SK-MEL-5 (cell line): Measurements from ENCODE around the gene ONECUT2. TPM values are rescaled to one million over a fixed set of nuclear protein-coding genes. Genes with fewer than 3 reads are reported as not detected.
"Not testable (repeated sequence)": the region's sequence is repeated elsewhere in the genome, so short reads cannot be mapped to it uniquely, and the experiment has no call there.

Experiments used
- DNase-seq: peaks from one replicate; pipeline ENCODE4 v3.0.0-alpha.2; 2016; ENCODE audit warnings: low read depth, low spot score
- in situ Hi-C: cut with HindIII; loops from 2 replicates; pipeline ENCODE4 v1.10.0; 2016; ENCODE audit warnings: low sequenced_read_pairs, high pct_unique_total_duplicates, low pct_unique_long_range_greater_than_20kb
- polyA plus RNA-seq, 2 experiments: library from polyadenylated mRNA; depleted of rRNA; stranded (reverse); fragments of >200 nt; gene quantifications; 2 replicates each; pipeline ENCODE4 v1.2.3, GENCODE V29; 2015
- total RNA-seq: library from RNA; depleted of rRNA; stranded (reverse); fragments of >200 nt; shearing (Covaris generic); gene quantifications from 2 replicates; pipeline ENCODE4 v1.2.3, GENCODE V29; 2014; rRNA removed

The ONECUT2 gene
- total RNA-seq: 1.8 and 2.0 TPM in 2 replicates
- 1.7 and 2.1 TPM in 2 replicates for polyA plus RNA-seq (2015; cell fraction: cytosol; rRNA removed)
- 7.8 and 9.8 TPM in 2 replicates for polyA plus RNA-seq (2015; cell fraction: nucleus; rRNA removed)

DNA sequence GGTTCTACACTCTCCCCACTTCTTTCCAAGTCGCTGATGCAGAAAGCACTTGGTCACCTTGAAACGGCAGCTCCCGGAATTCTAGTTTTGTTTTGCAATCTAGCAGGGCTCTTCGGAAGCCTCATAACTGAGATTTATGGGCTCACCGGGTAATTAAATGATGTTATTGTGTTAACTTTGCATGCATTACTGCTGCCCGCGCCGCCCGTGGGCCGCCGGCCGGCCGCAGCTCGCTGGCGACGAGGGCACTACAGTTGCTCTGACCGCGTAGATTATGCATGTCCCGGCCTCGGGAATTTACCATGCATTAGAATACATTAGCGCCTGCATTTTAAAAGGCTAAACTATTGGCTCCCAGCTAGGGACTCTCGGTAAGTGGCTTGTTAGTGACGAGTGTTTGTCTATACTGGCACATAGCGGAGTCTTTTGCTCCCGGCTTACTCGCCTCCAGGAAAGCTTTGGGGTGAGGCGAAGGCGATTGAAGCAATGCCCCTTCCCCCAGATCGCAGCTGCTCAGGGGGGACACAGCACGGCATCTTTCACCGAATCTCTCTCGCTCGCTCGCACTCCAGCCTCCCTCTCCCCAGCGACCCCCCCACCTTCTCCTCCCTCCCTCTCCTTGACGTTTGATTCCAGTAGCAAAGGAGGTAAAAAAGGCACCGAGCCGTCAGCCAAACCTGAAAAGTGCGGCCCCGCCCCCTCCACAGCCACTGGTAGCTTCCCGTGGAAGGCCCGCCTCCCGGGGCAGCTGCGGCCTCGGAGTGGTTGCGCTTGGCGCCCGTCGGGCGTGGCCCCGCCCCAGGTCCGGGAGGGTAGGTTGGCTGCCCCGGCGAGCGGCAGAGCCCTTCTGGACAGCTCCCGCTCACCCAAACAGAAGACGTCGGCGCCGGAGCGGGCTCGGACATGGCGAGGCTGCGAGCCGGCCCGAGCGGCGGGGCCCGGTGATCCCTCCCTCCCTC, at the start of gene ONECUT2:
Gene ONECUT2, plus strand, starts transcription at position 839 of the 959 bp plus-strand sequence. CDS start 343 bp downstream, outside the sequence.
- in situ Hi-C loops: no loop called here
- DNase-seq: peak; percentile 92

DNA sequence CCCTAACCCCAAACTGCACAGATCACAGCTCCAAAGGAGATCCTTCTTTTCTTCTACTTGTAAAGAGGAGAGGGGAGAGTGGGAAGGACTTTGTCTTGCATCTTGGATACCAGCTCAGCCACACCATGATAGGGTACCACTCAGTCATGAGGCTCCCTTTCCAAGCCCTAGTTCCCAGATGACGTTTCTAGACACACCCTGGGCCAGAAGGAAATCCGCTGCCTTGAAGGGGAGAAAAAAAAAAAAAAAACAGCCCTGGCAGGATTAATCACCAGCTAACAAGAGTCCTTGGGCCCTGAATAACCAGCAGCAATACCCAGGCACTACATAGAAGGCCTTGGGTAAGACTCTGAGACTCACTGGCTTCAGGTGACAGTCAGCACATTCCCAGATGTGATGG, 45.9 kb upstream of the ONECUT2 start:
- DNase-seq: no peak
- in situ Hi-C loops: no loop called here

DNA sequence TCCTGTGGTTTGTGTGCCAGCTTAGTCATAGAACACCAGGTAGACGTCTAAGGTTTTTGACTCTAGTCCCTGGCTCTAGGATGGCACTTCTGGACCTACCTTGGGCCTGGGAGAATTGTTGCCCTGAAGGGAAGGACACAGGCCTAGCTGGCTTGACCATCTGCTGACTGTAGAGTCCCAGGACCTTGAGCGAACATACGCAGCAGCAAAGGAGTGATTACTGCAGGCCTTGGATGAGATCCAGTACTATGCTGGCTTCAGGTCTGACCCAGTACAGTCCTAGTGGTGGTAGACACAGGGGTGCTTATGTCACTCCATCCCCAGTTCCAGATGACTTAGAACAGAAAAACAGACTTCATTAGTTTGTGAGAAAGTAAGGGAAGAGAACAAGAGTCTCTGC, 45.1 kb upstream of the ONECUT2 start:
- in situ Hi-C loops: no loop called here
- DNase-seq: no peak

DNA sequence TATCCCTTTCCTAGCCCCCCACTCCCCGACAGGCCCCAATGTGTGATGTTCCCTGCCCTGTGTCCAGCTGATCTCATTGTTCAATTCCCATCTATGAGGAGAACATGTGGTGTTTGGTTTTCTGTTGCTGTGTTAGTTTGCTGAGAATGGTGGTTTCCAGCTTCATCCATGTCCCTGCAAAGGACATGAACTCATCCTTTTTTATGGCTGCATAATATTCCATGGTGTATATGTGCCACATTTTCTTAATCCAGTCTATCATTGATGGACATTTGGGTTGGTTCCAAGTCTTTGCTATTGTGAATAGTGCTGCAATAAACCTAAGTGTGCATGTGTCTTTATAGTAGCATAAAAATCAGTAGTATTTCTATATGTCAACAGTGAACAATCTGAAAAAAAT, 40.4 kb upstream of the ONECUT2 start:
- in situ Hi-C loops, DNase-seq: not testable (repeated sequence)

DNA sequence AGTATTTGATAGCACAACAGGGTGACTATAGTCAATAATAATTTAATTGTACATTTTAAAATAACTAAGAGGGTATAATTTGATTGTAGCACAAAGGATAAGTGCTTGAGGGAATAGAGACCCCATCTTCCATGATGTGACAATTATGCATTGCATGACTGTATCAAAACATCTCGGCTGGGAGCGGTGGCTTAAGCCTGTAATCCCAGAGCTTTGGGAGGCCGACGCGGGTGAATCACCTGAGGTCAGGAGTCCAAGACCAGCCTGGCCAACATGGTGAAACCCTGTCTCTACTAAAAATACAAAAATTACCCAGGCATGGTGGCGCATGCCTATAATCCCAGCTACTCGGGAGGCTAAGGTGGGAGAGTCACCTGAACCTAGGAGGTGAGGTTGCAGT, 38.3 kb upstream of the ONECUT2 start:
- DNase-seq, in situ Hi-C loops: not testable (repeated sequence)

DNA sequence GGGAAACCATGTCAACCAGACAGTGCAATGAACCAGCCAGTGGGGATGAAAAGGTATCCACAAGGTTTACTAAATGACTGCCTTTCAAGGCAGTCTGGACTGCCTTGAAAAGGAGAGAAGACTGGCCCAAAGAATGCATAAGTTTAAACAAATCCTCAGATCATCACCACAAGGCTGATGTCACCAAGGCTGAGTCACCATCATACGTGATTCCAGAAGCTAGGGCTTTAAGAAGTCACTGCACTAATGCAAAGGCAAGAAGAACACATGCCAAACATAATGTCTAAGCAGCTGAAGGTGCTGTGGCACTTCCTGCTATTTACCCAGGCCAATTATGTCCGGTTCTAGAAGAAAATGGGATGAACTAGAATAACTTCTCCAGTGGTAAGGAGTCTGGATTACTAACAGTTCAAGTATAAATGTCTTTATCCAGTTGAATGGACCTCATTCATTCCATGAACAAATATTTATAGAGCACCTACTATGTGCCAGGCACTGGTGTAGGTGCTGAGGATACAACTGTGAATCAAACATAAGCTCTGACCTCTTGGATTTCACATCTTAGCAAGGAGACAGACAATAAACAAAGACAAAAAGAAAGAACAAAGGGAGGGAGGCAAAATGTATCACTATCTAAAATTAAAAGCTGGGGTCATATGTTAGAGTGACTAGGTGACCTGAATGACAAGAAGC, 37.6 kb upstream of the ONECUT2 start:
- DNase-seq: peak; percentile 38
- in situ Hi-C loops: no loop called here

DNA sequence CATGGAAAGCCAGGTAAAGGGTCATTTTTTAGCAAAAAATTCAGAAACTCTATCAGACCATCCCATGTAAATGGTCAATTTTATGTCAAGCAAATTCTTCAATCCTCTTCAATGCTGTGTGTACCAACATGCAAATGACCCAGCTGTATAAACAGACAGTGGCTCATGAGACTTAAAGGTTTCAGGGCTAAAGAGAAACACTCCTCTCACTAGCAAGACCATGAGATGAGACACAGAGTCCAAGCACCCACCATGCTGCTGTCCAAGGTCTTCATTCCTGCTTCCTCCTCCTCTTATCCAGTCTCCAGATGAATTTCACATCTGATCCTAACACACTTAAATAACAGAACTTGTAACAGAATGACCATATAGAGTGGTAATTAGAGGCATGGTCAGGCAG, 30.8 kb upstream of the ONECUT2 start:
- in situ Hi-C loops: no loop called here
- no peak for DNase-seq

DNA sequence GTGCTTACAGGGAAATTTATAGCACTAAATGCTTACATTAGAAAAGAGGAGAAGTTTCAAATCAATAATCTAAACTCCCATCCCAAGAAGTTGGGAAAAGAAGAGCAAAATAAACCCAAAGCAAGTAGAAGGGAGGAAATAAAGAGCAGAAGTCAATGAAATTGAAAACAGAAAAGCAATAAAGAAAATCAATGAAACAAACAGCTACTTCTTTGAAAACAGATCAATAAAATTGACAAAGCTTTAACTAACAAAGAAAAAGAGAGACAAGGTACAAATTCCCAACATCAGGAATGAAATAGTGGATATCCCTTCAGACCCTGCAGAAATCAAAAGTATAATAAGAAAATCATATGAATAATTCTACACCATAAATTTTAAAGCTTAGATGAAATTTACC, 25.5 kb upstream of the ONECUT2 start:
- in situ Hi-C loops: no loop called here

DNA sequence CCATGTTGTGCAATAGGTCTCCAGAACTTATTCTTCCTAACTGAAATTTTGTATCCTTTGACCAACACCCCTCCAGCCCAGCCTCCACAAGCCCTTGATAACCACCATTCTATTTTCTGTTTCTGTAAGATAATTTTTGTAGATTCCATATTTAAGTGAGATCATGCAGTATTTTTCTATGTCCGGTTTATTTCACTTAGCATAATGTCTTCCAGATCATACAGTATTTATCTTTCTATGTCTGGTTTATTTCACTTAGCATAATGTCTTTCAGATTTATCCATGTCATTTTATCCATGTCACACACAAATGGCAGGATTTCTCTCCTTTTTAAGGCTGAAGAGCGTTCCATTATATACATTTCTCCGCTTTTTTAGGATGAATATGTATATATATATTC, 24.4 kb upstream of the ONECUT2 start:
- DNase-seq: no peak
- in situ Hi-C loops: no loop called here

More for the DNA sequence above, 25.5 kb upstream of the ONECUT2 start:
- DNase-seq: no peak

DNA sequence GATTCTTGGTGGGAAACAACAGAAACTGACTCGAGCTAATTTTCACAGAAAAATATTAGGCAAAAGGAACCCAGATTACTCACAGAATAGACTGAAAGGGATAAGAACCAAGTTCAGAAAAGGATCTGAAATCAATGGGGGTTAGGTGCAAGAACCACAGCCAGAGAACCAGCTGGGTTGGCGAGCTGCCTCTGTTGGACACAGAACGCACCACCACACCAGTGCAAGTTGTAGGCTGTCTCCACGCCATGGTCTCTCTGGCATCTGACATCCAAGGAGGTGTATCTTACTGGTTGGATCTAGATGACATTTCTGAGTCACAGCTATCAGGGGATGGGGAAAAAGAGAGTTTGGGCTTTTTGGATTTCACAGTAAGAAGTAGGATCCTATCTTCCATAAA, 18.6 kb upstream of the ONECUT2 start:
- in situ Hi-C loops: no loop called here
- DNase-seq: no peak

DNA sequence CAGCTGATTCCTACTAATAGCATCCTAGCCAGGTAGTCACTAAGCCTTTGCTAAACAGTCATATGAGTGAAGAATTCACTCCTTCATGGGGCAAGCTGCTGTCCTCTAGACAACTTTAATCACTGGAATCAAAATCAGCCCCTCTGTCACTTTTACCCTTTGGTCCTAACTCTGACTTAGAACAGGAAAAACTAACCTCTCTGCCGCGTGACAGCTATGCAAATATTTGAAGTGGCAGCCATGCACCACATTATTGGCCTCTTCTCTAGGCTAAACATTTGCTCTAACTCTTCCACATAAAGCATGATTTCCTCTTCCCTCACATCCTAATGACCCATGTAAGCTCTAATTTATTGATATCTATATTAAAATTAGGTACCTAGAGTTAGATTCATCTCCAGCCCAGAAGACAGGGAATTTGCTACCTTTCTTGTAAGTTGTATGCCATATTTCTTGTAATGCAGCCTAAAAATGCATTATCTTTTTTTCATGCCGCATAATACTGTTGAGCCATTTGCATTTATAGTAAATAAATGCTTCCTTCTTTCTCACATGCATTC, 12.8 kb upstream of the ONECUT2 start:
- DNase-seq: no peak
- in situ Hi-C loops: no loop called here

DNA sequence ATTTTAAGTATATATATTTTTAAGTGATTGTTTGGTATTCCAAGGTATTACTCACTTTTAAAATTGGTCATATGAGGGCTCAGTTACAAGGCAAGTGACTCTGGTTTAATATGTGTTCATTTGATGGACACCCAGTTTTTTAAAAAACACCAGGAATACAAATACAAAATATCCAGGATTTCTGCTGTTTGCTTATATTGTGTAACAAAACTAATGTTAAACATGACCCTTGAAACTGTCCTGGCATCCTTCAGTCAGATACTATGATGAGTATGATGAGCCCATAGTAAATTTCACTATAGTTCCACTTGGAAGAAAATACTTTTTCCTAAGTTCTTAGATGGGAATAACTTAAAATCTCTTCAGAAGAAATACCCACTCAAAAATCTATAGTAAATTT, 11.4 kb upstream of the ONECUT2 start:
- DNase-seq: no peak
- in situ Hi-C loops: no loop called here

DNA sequence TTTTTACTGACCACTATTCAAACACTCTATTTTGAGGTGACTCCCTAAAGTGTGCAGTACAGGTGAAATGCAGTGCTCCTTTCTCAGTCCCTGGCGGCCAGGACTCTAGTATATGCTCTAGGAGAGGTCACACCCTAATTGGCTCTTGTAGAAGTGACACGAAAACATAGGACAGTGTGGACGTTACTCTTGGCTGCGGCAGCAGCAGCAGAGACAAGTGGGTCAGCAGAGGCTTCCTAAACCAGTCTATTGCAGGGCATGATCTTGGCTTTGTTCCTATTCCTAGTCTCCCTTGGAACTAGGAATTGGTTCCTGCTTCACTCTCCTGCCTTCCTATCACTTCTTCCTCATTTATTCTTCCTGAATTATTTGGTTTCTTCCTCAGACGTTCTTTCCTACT, 10.1 kb upstream of the ONECUT2 start:
- in situ Hi-C loops: no loop called here
- no peak for DNase-seq

DNA sequence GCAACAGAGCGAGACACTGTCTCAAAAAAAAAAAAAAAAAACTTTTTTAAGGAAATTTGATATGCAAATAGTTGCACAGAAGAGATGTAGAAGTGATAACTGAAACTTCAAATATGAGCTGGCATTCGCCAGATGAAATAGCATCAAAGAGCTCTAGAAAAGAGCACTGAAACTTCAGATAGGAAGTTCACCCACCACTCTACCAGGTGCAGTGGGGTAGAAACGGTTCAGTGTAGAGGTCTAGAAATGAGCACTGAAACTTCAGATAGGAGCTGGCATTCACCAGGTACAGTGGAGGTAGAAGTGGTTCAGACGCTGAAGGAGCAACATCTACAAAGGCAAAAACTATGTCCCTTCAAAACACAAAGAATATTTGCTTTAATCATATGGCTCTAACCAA, 9.0 kb upstream of the ONECUT2 start:
- no peak for DNase-seq
- in situ Hi-C loops: no loop called here

DNA sequence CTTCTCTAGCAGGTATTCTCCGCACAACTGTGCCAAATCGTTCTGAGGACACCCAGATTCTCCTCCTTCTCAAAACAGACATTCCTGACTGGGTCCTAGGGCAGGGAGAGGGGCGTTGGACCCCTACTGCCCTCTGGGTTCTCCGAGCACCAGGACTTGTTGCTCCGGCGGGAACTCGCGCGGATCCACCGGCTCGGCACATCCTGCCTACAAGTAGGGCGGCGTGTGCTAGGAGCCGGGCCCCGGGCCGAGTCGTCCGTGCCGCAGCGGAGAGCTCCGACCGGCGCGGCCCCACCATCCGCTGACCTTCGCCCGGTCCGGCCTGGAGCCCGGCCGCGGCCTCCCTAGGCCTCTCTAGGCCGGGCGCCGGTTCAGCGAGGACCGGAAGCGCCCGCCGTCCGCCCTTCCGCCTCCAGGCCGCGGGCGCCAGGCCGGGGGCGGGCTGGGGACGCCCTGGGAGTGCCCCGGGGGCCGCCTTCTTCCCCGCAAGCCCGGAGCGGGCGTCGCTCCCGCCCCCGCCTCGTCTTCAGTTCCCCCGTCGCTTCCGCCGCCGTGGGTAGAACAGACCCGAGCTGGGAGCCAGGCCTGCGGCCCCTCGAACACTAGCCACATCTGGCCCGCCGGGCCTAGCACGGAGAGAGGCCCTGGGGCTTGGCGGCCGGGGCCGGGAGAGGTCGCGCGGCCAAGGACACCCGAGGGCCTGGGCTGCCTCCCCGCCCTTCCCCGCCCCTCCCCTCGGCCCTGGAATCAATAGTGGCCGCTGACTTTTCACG, 7.6 kb upstream of the ONECUT2 start:
- DNase-seq: no peak
- in situ Hi-C loops: no loop called here

DNA sequence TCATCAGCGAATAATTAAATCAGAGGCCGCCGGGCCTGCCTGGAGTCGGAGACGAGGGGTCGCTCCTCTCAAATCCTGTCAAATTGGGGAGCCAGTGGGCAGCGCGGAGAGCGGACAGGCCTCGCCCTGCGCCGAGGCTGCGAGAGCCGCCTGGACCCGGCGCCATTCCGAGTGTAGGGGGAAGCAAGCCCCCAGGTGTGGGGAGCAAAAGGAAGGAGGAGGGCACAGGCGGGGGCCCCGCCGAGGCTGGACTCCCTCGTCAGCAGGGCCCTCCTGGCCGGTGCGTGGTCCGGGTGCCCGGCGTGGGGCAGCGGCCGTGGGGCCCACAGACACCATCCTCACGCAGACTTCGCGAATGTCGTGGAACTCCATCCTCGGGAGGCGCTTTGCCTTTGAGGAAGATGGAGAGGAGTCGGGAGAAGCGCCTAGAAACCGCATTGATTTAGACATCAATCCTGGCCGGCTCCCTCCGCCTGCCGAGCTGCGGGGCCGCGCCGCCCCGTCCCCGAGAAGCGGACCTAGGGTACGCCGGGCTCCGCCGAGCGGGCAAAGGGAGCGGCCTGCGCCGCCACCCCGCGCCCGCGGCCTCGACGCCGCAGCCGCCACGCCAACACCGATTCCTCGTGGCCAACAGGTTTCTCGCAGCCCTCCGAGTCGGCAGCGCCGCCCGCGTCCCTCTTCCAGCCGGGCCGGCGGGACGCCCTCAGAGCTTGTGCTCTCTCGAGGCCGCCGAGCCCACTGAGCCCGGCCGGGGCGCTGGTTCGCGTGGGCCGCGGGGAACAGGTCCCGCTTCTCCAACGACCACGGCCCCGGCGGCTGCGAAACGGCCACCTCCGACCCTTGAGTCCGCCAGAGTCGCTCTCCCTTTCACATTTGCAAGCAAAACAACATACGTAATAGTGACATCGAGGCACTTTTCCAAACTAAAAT, 6.7 kb upstream of the ONECUT2 start:
- in situ Hi-C loops: no loop called here
- DNase-seq: no peak
